NCI-H748 (cell line): ENCODE measurements around the gene MICAL1.
A peak's percentile ranks its signal among the peaks of the same experiment; 100 is the strongest.

Experiments
- DNase-seq: peaks from one replicate; lab custom pipeline; 2025; ENCODE audit not compliant: unreplicated experiment; lab: John Stamatoyannopoulos, UW

Gene MICAL1

GRCh38 chr6:109454496-109455436 is 806 bp downstream of the MICAL1 start:
- DNase-seq = peak; percentile 64

- DNase-seq = no peak
Measured at GRCh38 chr6:109453594-109454495, 1.7 kb downstream of the MICAL1 start.

- no peak for DNase-seq
Measured at GRCh38 chr6:109453156-109453555, 2.4 kb downstream of the MICAL1 start.

- DNase-seq = no peak
Measured at GRCh38 chr6:109452181-109452580, 3.4 kb downstream of the MICAL1 start.

GRCh38 chr6:109451376-109451775 is 4.2 kb downstream of the MICAL1 start:
- no peak for DNase-seq

GRCh38 chr6:109450801-109451200 is 4.8 kb downstream of the MICAL1 start:
- no peak for DNase-seq

- no peak for DNase-seq
Measured at GRCh38 chr6:109449795-109450673, 5.5 kb downstream of the MICAL1 start.

GRCh38 chr6:109449064-109449794 is 6.3 kb downstream of the MICAL1 start:
- no peak for DNase-seq

GRCh38 chr6:109448615-109449014 is 7.0 kb downstream of the MICAL1 start:
- DNase-seq = no peak

GRCh38 chr6:109447878-109448555 is 7.6 kb downstream of the MICAL1 start:
- no peak for DNase-seq

GRCh38 chr6:109447087-109447486 is 8.5 kb downstream of the MICAL1 start:
- no peak for DNase-seq

GRCh38 chr6:109446541-109446940 is 9.0 kb downstream of the MICAL1 start:
- DNase-seq = no peak

- no peak for DNase-seq
Measured at GRCh38 chr6:109446072-109446471, 9.5 kb downstream of the MICAL1 start.

- no peak for DNase-seq
Measured at GRCh38 chr6:109445382-109445781, 10.2 kb downstream of the MICAL1 start.

GRCh38 chr6:109443425-109443950 is 12.1 kb downstream of the MICAL1 start:
- DNase-seq = no peak

GRCh38 chr6:109442393-109442924 is 13.1 kb downstream of the MICAL1 start:
- no peak for DNase-seq

GRCh38 chr6:109441069-109441816 is 14.3 kb downstream of the MICAL1 start:
- DNase-seq = peak; percentile 61

- peak; percentile 93 for DNase-seq
Measured at GRCh38 chr6:109440331-109441068, 15.1 kb downstream of the MICAL1 start, which contains the start of the genes PPIL6 and SMPD2. Gene PPIL6, minus strand, starts transcription at chr6:109440628. Its CDS starts 38 bp downstream, at chr6:109440590. Gene SMPD2, plus strand, starts transcription at chr6:109440724. Its CDS starts 398 bp downstream, at chr6:109441122.
